Stomach (tissue), 9 donors: ENCODE measurements around the gene PRAMEF12. TPM values are rescaled to one million over a fixed set of nuclear protein-coding genes. Genes with fewer than 3 reads are reported as not detected.

Experiments used
- DNase-seq, 2 donors: peaks; one replicate each; pipeline versions ENCODE4 v3.0.0 to v3.0.0-alpha.2; 2013 to 2019
- H3K27ac ChIP-seq, 5 donors: fragments of 200-600 bp in 4 of 5; sonication (generic) in 4 of 5; one replicate each; pipeline ENCODE4 v1.5.1; 2013 to 2019; ENCODE audit warnings: mild to moderate bottlenecking in 1 of 5, moderate library complexity in 1 of 5
- H3K27me3 ChIP-seq, 3 donors: fragments of 200-600 bp; sonication (generic); one replicate each; pipeline ENCODE4 v1.5.1; 2017 to 2019; ENCODE audit warnings: mixed run types in 1 of 3
- H3K36me3 ChIP-seq, 4 donors: fragments of 200-600 bp; sonication (generic); 1 replicate in 3 of 4; 2 replicates in 1 of 4; pipeline ENCODE4 v1.5.1; 2016 to 2019
- H3K4me1 ChIP-seq, 4 donors: fragments of 200-600 bp; sonication (generic); one replicate each; pipeline ENCODE4 v1.5.1; 2016 to 2019
- H3K4me3 ChIP-seq, 4 donors: fragments of 200-600 bp; sonication (generic) in 3 of 4; one replicate each; pipeline ENCODE4 v1.5.1; 2016 to 2019; ENCODE audit warnings: mild to moderate bottlenecking in 1 of 4
- H3K9me3 ChIP-seq, 4 donors: fragments of 200-600 bp; sonication (generic); one replicate each; pipeline ENCODE4 v1.5.1; 2016 to 2019
- CTCF ChIP-seq, 7 experiments: fragments of 450-650 bp in 4 of 7; fragments of 200-600 bp in 3 of 7; sonication (generic) in 3 of 7; IDR thresholded peaks; one replicate each; pipeline ENCODE4 v1.5.1; 2016 to 2019; ENCODE audit warnings: antibody characterized with exemption in 7 of 7, control low read depth in 2 of 7, mild to moderate bottlenecking in 1 of 7
- EP300 ChIP-seq: sonication (generic); formaldehyde crosslinking; IDR thresholded peaks from one replicate; pipeline ENCODE4 v1.6.1; 2017; ENCODE audit warnings: antibody characterized with exemption
- POLR2A ChIP-seq, 4 donors: fragments of 450-650 bp; IDR thresholded peaks; one replicate each; pipeline ENCODE4 v1.6.1; 2016; ENCODE audit warnings: antibody characterized with exemption in 4 of 4, control low read depth in 2 of 4, mild to moderate bottlenecking in 1 of 4, moderate library complexity in 1 of 4
- POLR2AphosphoS5 ChIP-seq, 3 donors: sonication (generic); formaldehyde crosslinking; IDR thresholded peaks; one replicate each; pipeline ENCODE4 v1.6.1; 2016; ENCODE audit warnings: antibody characterized with exemption in 3 of 3
- WGBS, 5 donors: extraction: QIAGEN DNeasy Blood & Tissue Kit in 3 of 5; methylation state at CpG; one replicate each; pipeline versions ENCODE4 v1.1.5 to v1.1.7; 2013 to 2018; 5-methylcytosine and 5-hydroxymethylcytosine counted together
- intact Hi-C: fragments of 100-400 bp; cut with DNase I; formaldehyde crosslinking; loops from one replicate; pipeline ENCODE4 v1.15.1; 2023; ENCODE audit warnings: low total_unique reads
- polyA plus RNA-seq, 3 donors: library from polyadenylated mRNA; stranded (reverse); fragments of 200-250 nt; gene quantifications; one replicate each; pipeline ENCODE4 v1.2.3, GENCODE V29; 2013
- total RNA-seq, 5 donors: library from RNA; depleted of rRNA; stranded (reverse); fragments of >200 nt; gene quantifications; one replicate each; pipeline versions ENCODE4 v1.1.0 to v1.2.3, GENCODE V29; 2014 to 2016
- donor health status: healthy with polysubstance abuse.
- donor health status: Bipolar disorder and iron deficiency.
- donor health status: healthy.

Gene PRAMEF12
- total and polyA plus RNA-seq, 8 donors = not detected

DNA sequence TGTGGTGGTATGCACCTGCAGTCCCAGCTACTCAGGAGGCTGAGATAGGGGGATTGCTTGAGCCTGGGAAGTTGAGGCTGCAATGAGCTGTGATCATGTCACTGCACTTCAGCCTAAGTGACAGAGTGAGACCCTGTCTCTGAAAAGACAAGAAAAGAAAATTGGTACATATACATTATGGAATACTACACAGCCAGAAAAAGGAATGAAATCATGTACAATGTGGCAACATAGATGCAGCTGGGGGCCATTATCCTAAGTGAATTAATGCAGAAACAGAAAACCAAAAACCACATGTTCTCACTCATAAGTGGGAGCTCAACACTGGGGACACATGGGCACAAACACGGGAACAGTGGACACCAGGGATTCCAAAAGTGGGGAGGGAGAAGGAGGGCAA lies 34.6 kb upstream of the PRAMEF12 start:
- no peaks in the 10 kb centered on the region for H3K4me1 ChIP-seq
- 82 to 98% (median 88%) methylated on average over 1 of the region's 1 CpG for WGBS, 5 donors
- peaks cover 0 to 22% (median 6%) of the 10 kb centered on the region in 4 donors for H3K9me3 ChIP-seq
- no peaks in the 10 kb centered on the region for H3K36me3 ChIP-seq
- no peak for DNase-seq
- TF ChIP-seq CTCF (IDR thresholded peaks at IDR 0.05) = no peak
- TF ChIP-seq POLR2AphosphoS5 (IDR thresholded peaks at IDR 0.05) = no peak
- no peak for TF ChIP-seq POLR2A (IDR thresholded peaks at IDR 0.05)
- TF ChIP-seq EP300 = no peak
- H3K27me3 ChIP-seq = peaks cover 0 to 6% (median 0%) of the 10 kb centered on the region in 3 donors
- intact Hi-C loops = no loop called here
- no peak overlapping the region for H3K27ac ChIP-seq
- H3K4me3 ChIP-seq = no peak overlapping the region

- Histone ChIP-seq H3K27me3 (peaks cover 0 to 6% (median 0%) of the 10 kb centered on the region in 3 donors), H3K27ac (no peak overlapping the region), H3K36me3 (no peaks in the 10 kb centered on the region), H3K4me3 (no peak overlapping the region), H3K9me3 (peaks cover 0 to 21% (median 6%) of the 10 kb centered on the region in 4 donors), H3K4me1 (no peaks in the 10 kb centered on the region)
- intact Hi-C loops = no loop called here
- TF ChIP-seq EP300 (no peak), POLR2A (IDR thresholded peaks at IDR 0.05) (no peak), CTCF (IDR thresholded peaks at IDR 0.05) (no peak), POLR2AphosphoS5 (IDR thresholded peaks at IDR 0.05) (no peak)
- no peak for DNase-seq
- WGBS, 5 donors = 66 to 84% (median 76%) methylated on average over 5 of the region's 5 CpGs
These were observed 33.9 kb upstream of the PRAMEF12 start for GRCh38 chr1:12739613-12740012.

- intact Hi-C loops = no loop called here
- H3K27me3 ChIP-seq = no peaks in the 10 kb centered on the region
- no peaks in the 10 kb centered on the region for H3K4me1 ChIP-seq
- H3K9me3 ChIP-seq = peaks cover 0 to 5% (median under 1%) of the 10 kb centered on the region in 4 donors
- TF ChIP-seq CTCF (IDR thresholded peaks at IDR 0.05) (no peak), POLR2A (IDR thresholded peaks at IDR 0.05) (no peak), EP300 (no peak), POLR2AphosphoS5 (IDR thresholded peaks at IDR 0.05) (no peak)
- no peak overlapping the region for H3K27ac ChIP-seq
- DNase-seq = no peak
- no peaks in the 10 kb centered on the region for H3K36me3 ChIP-seq
- H3K4me3 ChIP-seq = no peak overlapping the region
- WGBS, 5 donors = 69 to 87% (median 76%) methylated on average over 3 of the region's 3 CpGs
These were observed 31.6 kb upstream of the PRAMEF12 start for GRCh38 chr1:12741946-12742345.

DNA sequence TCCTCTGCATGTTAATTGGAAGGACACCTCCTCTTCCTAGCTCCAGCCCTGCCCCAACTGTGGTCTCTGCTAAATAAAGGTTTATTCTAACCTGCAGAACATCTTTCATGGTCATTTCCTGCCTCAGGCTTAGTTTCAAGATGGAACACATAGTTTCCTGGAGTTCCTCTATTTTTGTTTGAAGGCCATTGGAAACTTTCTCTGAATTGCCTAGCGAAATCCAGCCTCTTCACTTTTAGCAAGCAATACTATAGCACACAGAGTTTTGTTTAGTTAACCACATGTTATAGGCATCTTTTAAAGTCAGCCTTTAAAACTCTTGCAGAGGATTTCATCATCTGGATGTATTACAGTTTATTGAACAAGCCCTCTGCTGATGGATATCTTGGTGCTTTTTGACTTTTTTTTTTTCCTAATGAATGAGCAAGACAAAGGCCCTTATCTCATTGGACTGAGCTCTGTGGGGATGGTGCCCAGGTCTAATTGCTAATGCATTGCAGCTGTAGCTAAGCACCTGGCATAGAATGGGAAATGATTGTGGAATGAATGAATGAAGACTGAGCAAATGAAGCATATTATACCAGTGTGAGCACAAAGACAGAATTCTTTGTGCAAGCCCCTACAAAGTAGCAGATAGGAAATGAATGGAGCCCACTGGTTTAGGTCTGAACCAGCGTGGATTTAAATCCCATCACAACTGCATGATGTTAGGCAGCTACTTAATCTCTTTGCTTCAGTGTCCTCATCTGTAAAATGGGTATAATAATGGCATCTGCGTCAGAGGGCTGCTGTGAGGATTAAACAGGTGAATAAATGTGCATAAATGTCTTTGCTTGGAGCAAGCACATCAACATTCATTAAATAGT lies 28.2 kb upstream of the PRAMEF12 start:
- H3K9me3 ChIP-seq = peaks cover 0 to 30% (median 24%) of the 10 kb centered on the region in 4 donors
- no peak for DNase-seq
- no peaks in the 10 kb centered on the region for H3K4me1 ChIP-seq
- no peak overlapping the region for H3K4me3 ChIP-seq
- no peak for TF ChIP-seq POLR2A (IDR thresholded peaks at IDR 0.05)
- TF ChIP-seq CTCF (IDR thresholded peaks at IDR 0.05) = no peak
- no peak for TF ChIP-seq POLR2AphosphoS5 (IDR thresholded peaks at IDR 0.05)
- no peak for TF ChIP-seq EP300
- peaks cover 0 to 4% (median 0%) of the 10 kb centered on the region in 3 donors for H3K27me3 ChIP-seq
- WGBS, 5 donors = 60 to 71% (median 65%) methylated on average over 3 of the region's 3 CpGs
- H3K36me3 ChIP-seq = no peaks in the 10 kb centered on the region
- no peak overlapping the region for H3K27ac ChIP-seq
- intact Hi-C loops = no loop called here
